Neuronal stem cell (in vitro differentiated cells): Measurements from ENCODE around the gene UQCR10.
A peak's percentile ranks its signal among the peaks of the same experiment; 100 is the strongest.

Experiments
- DNase-seq: peaks from one replicate; pipeline ENCODE4 v3.0.0-alpha.2; 2013; ENCODE audit warnings: low spot score
- H2AFZ ChIP-seq: one replicate; pipeline ENCODE4 v1.6.1; 2013; ENCODE audit warnings: mild to moderate bottlenecking, low read length, inconsistent platforms
- H2AK5ac ChIP-seq: 2 replicates; pipeline ENCODE4 v1.6.1; 2013; ENCODE audit warnings: low read depth, mild to moderate bottlenecking, inconsistent platforms, low read length, moderate library complexity, mixed read lengths
- H2BK120ac ChIP-seq: 2 replicates; pipeline ENCODE4 v1.6.1; 2013; ENCODE audit warnings: low read depth, mild to moderate bottlenecking, inconsistent platforms, low read length, moderate library complexity, mixed read lengths
- H2BK12ac ChIP-seq: one replicate; pipeline ENCODE4 v1.6.1; 2013; ENCODE audit warnings: low read length, inconsistent platforms
- H2BK15ac ChIP-seq: 2 replicates; pipeline ENCODE4 v1.6.1; 2013; ENCODE audit warnings: mild to moderate bottlenecking, low read length, inconsistent platforms, mixed read lengths
- H2BK5ac ChIP-seq: one replicate; pipeline ENCODE4 v1.6.1; 2013; ENCODE audit warnings: inconsistent platforms, mild to moderate bottlenecking, low read length, moderate library complexity
- H3K14ac ChIP-seq: one replicate; pipeline ENCODE4 v1.6.1; 2013; ENCODE audit warnings: low read length, inconsistent platforms
- H3K18ac ChIP-seq: 2 replicates; pipeline ENCODE4 v1.6.1; 2013; ENCODE audit warnings: low read length, inconsistent platforms
- H3K23ac ChIP-seq: 2 replicates; pipeline ENCODE4 v1.6.1; 2013; ENCODE audit warnings: low read depth, mild to moderate bottlenecking, mixed read lengths, low read length, inconsistent platforms; ENCODE audit not compliant: poor library complexity
- H3K27ac ChIP-seq: replicated peaks from 3 replicates; pipeline ENCODE4 v1.5.1; 2013; ENCODE audit warnings: low read length, inconsistent platforms
- H3K27me3 ChIP-seq, 3 experiments: 2 replicates each; pipeline ENCODE4 v1.6.1; 2013; ENCODE audit warnings: low read length in 3 of 3, mild to moderate bottlenecking in 2 of 3, inconsistent platforms in 1 of 3, low read depth in 1 of 3, mixed read lengths in 1 of 3, moderate library complexity in 1 of 3; ENCODE audit not compliant: control insufficient read depth in 3 of 3, insufficient read depth in 3 of 3
- H3K36me3 ChIP-seq, 2 donors: replicated peaks in 1 of 2; 2 replicates each; pipeline ENCODE4 v1.6.1; 2013; ENCODE audit warnings: low read length in 2 of 2; ENCODE audit not compliant: control insufficient read depth in 2 of 2, insufficient read depth in 2 of 2
- H3K4ac ChIP-seq: 2 replicates; pipeline ENCODE4 v1.6.1; 2013; ENCODE audit warnings: inconsistent platforms, mild to moderate bottlenecking, low read length, moderate library complexity
- H3K4me1 ChIP-seq, 2 donors: 1 replicate in 1 of 2; 2 replicates in 1 of 2; pipeline ENCODE4 v1.6.1; 2013; ENCODE audit warnings: low read length in 2 of 2, low read depth in 1 of 2; ENCODE audit not compliant: control insufficient read depth in 2 of 2, insufficient read depth in 1 of 2
- H3K4me2 ChIP-seq: one replicate; pipeline ENCODE4 v1.6.1; 2013; ENCODE audit warnings: mild to moderate bottlenecking, low read length, inconsistent platforms; ENCODE audit not compliant: insufficient read depth, poor library complexity, severe bottlenecking
- H3K4me3 ChIP-seq, 2 donors: 2 replicates each; pipeline ENCODE4 v1.5.1; 2013; ENCODE audit warnings: low read length in 2 of 2, mild to moderate bottlenecking in 2 of 2, inconsistent platforms in 1 of 2, moderate library complexity in 1 of 2
- H3K79me1 ChIP-seq: one replicate; pipeline ENCODE4 v1.6.1; 2013; ENCODE audit warnings: low read depth, mild to moderate bottlenecking, inconsistent platforms, low read length, moderate library complexity
- H3K9ac ChIP-seq: one replicate; pipeline ENCODE4 v1.6.1; 2013; ENCODE audit warnings: mild to moderate bottlenecking, low read depth, low read length, inconsistent platforms; ENCODE audit not compliant: poor library complexity
- H3K9me3 ChIP-seq, 2 donors: replicated peaks in 1 of 2; 2 replicates each; pipeline versions ENCODE3 to v1.6.1; 2013; ENCODE audit warnings: low read length in 2 of 2, mild to moderate bottlenecking in 2 of 2, inconsistent platforms in 1 of 2, low read depth in 1 of 2, mixed read lengths in 1 of 2, moderate library complexity in 1 of 2; ENCODE audit not compliant: control insufficient read depth in 2 of 2, insufficient read depth in 1 of 2
- H4K8ac ChIP-seq: one replicate; pipeline ENCODE4 v1.6.1; 2013; ENCODE audit warnings: low read depth, mild to moderate bottlenecking, inconsistent platforms, low read length, moderate library complexity
- H4K91ac ChIP-seq: one replicate; pipeline ENCODE4 v1.6.1; 2013; ENCODE audit warnings: low read length, low read depth, mild to moderate bottlenecking, inconsistent platforms; ENCODE audit not compliant: poor library complexity
- WGBS, 2 donors: extraction: QIAGEN DNeasy Blood & Tissue Kit; methylation state at CpG; one replicate each; pipeline ENCODE4 v1.1.7; 2013; ENCODE audit warnings: missing lambda C conversion rate in 2 of 2, mixed read lengths in 1 of 2; ENCODE audit not compliant: insufficient read length in 2 of 2, insufficient replicate concordance in 1 of 2; ENCODE audit errors: extremely low coverage in 2 of 2; 5-methylcytosine and 5-hydroxymethylcytosine counted together

The UQCR10 gene

GRCh38 chr22:29769723-29770321, 2.7 kb downstream of the UQCR10 start:
- peaks cover 12 to 24% of the 10 kb centered on the region in 2 donors for H3K36me3 ChIP-seq
- no peak for DNase-seq
- no peak overlapping the region for H4K91ac ChIP-seq
- no peak overlapping the region for H2BK5ac ChIP-seq
- H3K79me1 ChIP-seq: peaks cover 6% of the 10 kb centered on the region
- no peak overlapping the region for H3K4ac ChIP-seq
- H2BK15ac ChIP-seq: no peak overlapping the region
- no peak overlapping the region for H2AK5ac ChIP-seq
- H3K23ac ChIP-seq: no peak overlapping the region
- no peak overlapping the region for H3K9ac ChIP-seq
- WGBS, 2 donors: no CpG with 5 or more reads among the region's 2 CpGs
- H2BK120ac ChIP-seq: no peak overlapping the region
- no peak overlapping the region for H2BK12ac ChIP-seq
- H3K27me3 ChIP-seq: no peaks in the 10 kb centered on the region
- no peak overlapping the region for H3K4me3 ChIP-seq
- peaks cover 5 to 8% of the 10 kb centered on the region in 2 donors for H3K4me1 ChIP-seq
- H3K14ac ChIP-seq: no peak overlapping the region
- no peak overlapping the region for H3K4me2 ChIP-seq
- H3K9me3 ChIP-seq: no peaks in the 10 kb centered on the region
- no peak overlapping the region for H4K8ac ChIP-seq
- no peak overlapping the region for H3K18ac ChIP-seq
- H3K27ac ChIP-seq: no peak overlapping the region
- no peak overlapping the region for H2AFZ ChIP-seq

GRCh38 chr22:29772170-29772641, 5.0 kb downstream of the UQCR10 start:
- Histone ChIP-seq H2BK12ac (no peak overlapping the region), H2BK5ac (no peak overlapping the region), H3K4ac (no peak overlapping the region), H3K14ac (no peak overlapping the region), H3K18ac (no peak overlapping the region), H2AFZ (no peak overlapping the region), H2AK5ac (no peak overlapping the region), H3K9ac (no peak overlapping the region), H3K4me1 (peaks cover 5% of the 10 kb centered on the region in 2 donors), H3K36me3 (peaks cover 12 to 24% of the 10 kb centered on the region in 2 donors), H3K27me3 (no peaks in the 10 kb centered on the region), H3K79me1 (peaks cover 6% of the 10 kb centered on the region), H4K8ac (no peak overlapping the region), H2BK15ac (no peak overlapping the region), H3K9me3 (no peaks in the 10 kb centered on the region), H3K27ac (no peak overlapping the region), H3K23ac (no peak overlapping the region), H3K4me3 (no peak overlapping the region), H2BK120ac (no peak overlapping the region), H3K4me2 (no peak overlapping the region), H4K91ac (no peak overlapping the region)
- DNase-seq: no peak
- no CpG with 5 or more reads among the region's 5 CpGs for WGBS, 2 donors

- H3K27ac ChIP-seq: no peak overlapping the region
- H2AFZ ChIP-seq: no peak overlapping the region
- no peak overlapping the region for H3K9ac ChIP-seq
- H4K91ac ChIP-seq: no peak overlapping the region
- H3K4ac ChIP-seq: no peak overlapping the region
- no peak overlapping the region for H3K14ac ChIP-seq
- peaks cover under 1% of the 10 kb centered on the region for H3K79me1 ChIP-seq
- H2BK15ac ChIP-seq: no peak overlapping the region
- no peak overlapping the region for H4K8ac ChIP-seq
- no peak overlapping the region for H3K23ac ChIP-seq
- H3K4me2 ChIP-seq: no peak overlapping the region
- no peaks in the 10 kb centered on the region for H3K27me3 ChIP-seq
- no peak overlapping the region for H2AK5ac ChIP-seq
- DNase-seq: no peak
- no peaks in the 10 kb centered on the region for H3K9me3 ChIP-seq
- H3K4me3 ChIP-seq: no peak overlapping the region
- H3K36me3 ChIP-seq: peaks cover 12 to 24% of the 10 kb centered on the region in 2 donors
- no CpG with 5 or more reads among the region's 2 CpGs for WGBS, 2 donors
- no peak overlapping the region for H2BK12ac ChIP-seq
- peaks cover 2 to 4% of the 10 kb centered on the region in 2 donors for H3K4me1 ChIP-seq
- H2BK120ac ChIP-seq: no peak overlapping the region
- H2BK5ac ChIP-seq: no peak overlapping the region
- H3K18ac ChIP-seq: peak overlapping the region; percentile 38
These were observed 6.1 kb downstream of the UQCR10 start for GRCh38 chr22:29773233-29773632.

- Histone ChIP-seq H2BK120ac (no peak overlapping the region), H2BK5ac (no peak overlapping the region), H2BK12ac (no peak overlapping the region), H2AFZ (no peak overlapping the region), H3K23ac (no peak overlapping the region), H4K8ac (no peak overlapping the region), H2AK5ac (no peak overlapping the region), H3K4me2 (no peak overlapping the region), H3K79me1 (no peaks in the 10 kb centered on the region), H3K18ac (peak overlapping the region; percentile 0), H4K91ac (no peak overlapping the region), H3K4me3 (no peak overlapping the region), H3K27me3 (no peaks in the 10 kb centered on the region), H3K4me1 (peaks cover 4 to 20% of the 10 kb centered on the region in 2 donors), H3K9me3 (no peaks in the 10 kb centered on the region), H3K14ac (no peak overlapping the region), H3K36me3 (no peaks in the 10 kb centered on the region), H3K4ac (no peak overlapping the region), H2BK15ac (no peak overlapping the region), H3K27ac (no peak overlapping the region), H3K9ac (no peak overlapping the region)
- no peak for DNase-seq
- WGBS, 2 donors: no CpG with 5 or more reads among the region's 5 CpGs
These were observed 13.1 kb downstream of the UQCR10 start for GRCh38 chr22:29780220-29780619.
